ENCODE data around the gene DPP6.

- TF ChIP-seq CTCF (IDR thresholded peaks at IDR 0.05) (no peak), ZBTB43 (CRISPR knock-in tag; IDR thresholded peaks at IDR 0.05) (no peak), SMAD3 (CRISPR knock-in tag; IDR thresholded peaks at IDR 0.05; ENCODE audit: borderline replicate concordance) (no peak), ZNF281 (CRISPR knock-in tag; IDR thresholded peaks at IDR 0.05) (no peak), ZNF671 (CRISPR knock-in tag; IDR thresholded peaks at IDR 0.05) (no peak), SP1 (CRISPR knock-in tag; conservative IDR thresholded peaks at IDR 0.05) (no peak), NFE2L1 (CRISPR knock-in tag; IDR thresholded peaks at IDR 0.05) (no peak), ARID4B (CRISPR knock-in tag; IDR thresholded peaks at IDR 0.05; ENCODE audit: borderline replicate concordance) (no peak), EMX1 (CRISPR knock-in tag; IDR thresholded peaks at IDR 0.05) (no peak), STAT6 (CRISPR knock-in tag; conservative IDR thresholded peaks at IDR 0.05; ENCODE audit: low read depth) (no peak), CREM (CRISPR knock-in tag; IDR thresholded peaks at IDR 0.05) (no peak), TCF7 (CRISPR knock-in tag; IDR thresholded peaks at IDR 0.05; ENCODE audit: low read depth) (no peak), ZSCAN18 (CRISPR knock-in tag; IDR thresholded peaks at IDR 0.05) (no peak)
Measured at GRCh38 chr7:154743206-154743605, 691.0 kb downstream of the DPP6 start.
